ENCODE results near the gene SPAG16.

DNA sequence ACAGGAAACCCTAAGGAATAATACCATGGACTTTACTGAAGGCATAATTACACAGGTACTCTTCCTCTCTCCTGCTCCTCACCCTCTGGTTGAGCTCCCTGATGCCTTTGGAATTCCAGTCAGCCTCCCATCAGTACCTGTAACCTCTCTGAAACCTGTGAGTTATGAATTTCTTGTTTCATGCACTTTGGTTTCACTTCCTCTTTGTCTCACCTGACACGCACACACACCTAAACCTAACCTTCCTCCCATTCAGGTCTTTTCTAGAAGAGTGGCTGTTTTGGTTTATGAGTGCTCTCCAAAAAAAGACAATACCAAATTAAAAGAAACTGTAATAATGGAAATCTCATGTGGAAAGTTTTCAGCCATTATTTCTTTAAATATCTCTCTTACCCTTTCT, 675.3 kb downstream of the SPAG16 start:
- TF ChIP-seq, protein P1, sequence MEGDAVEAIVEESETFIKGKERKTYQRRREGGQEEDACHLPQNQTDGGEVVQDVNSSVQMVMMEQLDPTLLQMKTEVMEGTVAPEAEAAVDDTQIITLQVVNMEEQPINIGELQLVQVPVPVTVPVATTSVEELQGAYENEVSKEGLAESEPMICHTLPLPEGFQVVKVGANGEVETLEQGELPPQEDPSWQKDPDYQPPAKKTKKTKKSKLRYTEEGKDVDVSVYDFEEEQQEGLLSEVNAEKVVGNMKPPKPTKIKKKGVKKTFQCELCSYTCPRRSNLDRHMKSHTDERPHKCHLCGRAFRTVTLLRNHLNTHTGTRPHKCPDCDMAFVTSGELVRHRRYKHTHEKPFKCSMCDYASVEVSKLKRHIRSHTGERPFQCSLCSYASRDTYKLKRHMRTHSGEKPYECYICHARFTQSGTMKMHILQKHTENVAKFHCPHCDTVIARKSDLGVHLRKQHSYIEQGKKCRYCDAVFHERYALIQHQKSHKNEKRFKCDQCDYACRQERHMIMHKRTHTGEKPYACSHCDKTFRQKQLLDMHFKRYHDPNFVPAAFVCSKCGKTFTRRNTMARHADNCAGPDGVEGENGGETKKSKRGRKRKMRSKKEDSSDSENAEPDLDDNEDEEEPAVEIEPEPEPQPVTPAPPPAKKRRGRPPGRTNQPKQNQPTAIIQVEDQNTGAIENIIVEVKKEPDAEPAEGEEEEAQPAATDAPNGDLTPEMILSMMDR (conservative IDR thresholded peaks at IDR 0.05; ENCODE audit: low read depth, low read length), result no peak
- no peak for TF ChIP-seq EZH2 (IDR thresholded peaks at IDR 0.05; ENCODE audit: low read length, unreplicated experiment)
- no peak for TF ChIP-seq EZH2phosphoT487 (IDR thresholded peaks at IDR 0.05; ENCODE audit: borderline replicate concordance, low read length)
